Hindlimb muscle (tissue), 1 donor: ENCODE data around the gene THADA. TPM values are rescaled to one million over a fixed set of nuclear protein-coding genes. Genes with fewer than 3 reads are reported as not detected.

Source experiments
- DNase-seq: peaks from one replicate; pipeline ENCODE4 v3.0.0-alpha.2; 2013
- polyA plus RNA-seq: library from polyadenylated mRNA; unstranded; fragments of 120-200 nt; gene quantifications from one replicate; pipeline ENCODE4 v1.2.1, GENCODE V29; 2013; ENCODE audit not compliant: insufficient read length

The THADA gene
- polyA plus RNA-seq, 1 donor = 22.3 TPM

DNA sequence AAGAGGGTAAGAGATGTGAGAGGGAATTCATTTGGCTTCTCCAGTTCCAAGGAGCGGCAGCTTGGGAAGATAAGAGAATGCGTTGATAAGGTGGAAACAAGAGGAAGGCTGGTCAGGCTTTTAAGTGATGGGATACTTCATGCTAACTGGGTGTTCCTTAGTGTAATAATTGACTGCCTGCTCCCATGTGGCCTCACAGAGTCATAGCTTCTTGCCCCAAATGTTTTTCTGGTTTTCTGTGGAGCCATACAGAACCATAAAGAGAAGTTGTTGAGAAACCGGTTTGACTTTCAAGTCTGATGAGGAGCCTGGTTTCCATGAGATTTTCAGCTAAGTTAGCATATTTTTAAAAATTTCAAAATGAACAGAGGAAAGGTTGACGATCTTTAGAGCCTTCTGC is 272.0 kb downstream of the THADA start:
- no peak for DNase-seq

DNA sequence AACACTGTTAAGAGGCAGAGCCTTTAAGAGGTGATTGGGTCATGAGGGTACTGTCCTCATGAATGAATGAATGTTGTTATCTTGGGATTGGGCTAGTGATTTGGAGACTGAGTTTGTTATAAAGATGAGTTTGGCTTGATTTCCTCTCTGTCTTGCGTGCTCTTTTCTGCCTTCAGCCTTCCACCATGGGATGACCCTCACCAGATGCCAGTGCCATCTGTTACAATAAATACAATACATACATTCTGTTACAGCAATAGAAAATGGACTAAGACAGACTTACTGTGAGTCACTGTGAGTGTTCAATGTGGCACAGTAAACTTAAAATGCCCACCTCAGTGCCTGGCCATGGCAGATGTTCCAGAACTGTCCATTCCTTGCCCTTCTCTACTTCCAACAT is 274.4 kb downstream of the THADA start:
- DNase-seq = no peak

DNA sequence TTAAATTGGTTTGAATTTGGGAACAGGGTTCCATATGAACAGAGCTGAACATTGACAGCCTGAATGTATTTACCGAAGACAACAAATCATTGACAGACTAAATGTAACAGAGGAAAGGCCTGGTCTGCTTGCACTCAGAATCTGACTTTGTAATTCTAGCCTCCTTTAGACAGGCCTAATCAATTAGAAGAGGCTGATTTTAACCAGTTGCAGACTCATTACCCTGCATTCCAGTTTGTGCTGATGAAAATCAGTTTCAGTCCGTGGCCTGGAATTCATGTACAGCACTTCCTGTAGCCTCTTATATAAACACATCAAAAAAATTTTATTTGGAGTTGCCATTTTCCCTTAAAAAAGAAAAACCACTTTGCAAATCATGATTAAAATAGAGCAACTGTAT is 276.3 kb downstream of the THADA start:
- DNase-seq = no peak

DNA sequence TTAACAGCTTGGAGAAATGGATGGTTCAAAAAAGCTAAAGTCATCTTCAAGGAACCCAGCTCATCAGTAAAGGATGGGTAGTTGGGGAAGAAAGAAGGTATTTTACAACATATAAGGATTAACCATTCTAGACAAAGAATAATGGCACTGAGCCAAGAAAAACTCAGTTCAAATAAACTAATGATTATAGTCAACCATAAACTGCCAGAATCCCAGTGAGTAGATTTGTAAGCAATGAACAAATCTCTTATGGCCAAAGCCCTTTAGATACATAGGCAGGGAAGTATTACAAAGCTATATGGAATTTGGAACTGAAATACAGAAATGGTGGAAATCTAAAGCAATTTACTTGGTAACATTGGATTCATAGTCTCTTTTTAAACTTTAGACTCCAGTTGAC is 277.0 kb downstream of the THADA start:
- DNase-seq = no peak

DNA sequence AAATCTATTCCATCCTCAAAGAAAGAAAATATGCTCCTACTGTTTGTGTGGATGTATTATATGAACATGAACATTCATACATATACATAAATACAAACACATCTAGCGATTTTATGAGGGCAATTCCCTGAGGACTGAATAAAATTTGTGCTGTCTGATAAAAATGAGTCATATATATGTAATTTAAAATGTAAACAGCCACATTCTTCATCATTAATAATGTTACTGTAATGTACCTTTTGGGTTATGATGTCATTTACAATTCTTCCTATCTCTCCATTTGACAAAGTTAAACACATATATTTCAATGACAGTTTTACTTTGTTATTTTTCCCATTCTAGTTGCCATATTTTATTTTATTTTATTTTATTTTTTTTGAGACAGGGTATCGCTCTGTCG is 278.2 kb downstream of the THADA start:
- DNase-seq = no peak

DNA sequence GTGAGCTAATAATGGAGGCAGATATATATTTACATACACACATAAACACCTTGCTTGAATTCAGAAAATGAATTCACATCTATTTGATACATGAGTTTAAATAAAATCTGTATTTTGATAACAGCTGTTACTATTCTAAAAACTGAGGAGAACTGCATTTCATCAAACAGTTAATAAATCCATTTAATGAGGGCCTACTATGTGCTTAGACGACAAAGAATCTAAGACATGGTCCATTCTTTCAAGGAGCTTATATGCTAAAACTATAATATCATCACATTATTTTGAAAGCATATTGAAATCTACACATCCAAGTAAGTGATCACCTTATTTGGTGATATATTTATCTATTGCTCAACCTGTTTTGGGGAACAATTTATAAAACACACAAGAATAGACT is 278.6 kb downstream of the THADA start:
- no peak for DNase-seq

DNA sequence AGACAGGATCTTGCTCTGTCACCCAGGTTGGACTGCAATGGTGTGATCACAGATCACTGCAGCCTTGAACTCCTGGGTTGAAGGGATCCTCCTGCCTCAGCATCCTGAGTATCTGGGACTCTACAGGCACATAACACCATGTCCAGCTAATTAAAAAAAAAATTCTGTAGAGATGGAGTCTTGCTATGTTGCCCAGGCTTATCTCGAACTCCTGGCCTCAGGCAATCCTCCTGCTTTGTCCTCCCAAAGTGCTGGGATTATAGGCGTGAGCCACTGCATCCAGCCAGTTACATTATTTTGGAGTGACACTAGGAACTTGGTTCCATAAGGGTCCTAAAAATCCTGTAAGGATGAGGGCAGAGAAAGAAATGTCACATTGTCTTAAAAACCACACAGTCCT is 280.4 kb downstream of the THADA start:
- no peak for DNase-seq

DNA sequence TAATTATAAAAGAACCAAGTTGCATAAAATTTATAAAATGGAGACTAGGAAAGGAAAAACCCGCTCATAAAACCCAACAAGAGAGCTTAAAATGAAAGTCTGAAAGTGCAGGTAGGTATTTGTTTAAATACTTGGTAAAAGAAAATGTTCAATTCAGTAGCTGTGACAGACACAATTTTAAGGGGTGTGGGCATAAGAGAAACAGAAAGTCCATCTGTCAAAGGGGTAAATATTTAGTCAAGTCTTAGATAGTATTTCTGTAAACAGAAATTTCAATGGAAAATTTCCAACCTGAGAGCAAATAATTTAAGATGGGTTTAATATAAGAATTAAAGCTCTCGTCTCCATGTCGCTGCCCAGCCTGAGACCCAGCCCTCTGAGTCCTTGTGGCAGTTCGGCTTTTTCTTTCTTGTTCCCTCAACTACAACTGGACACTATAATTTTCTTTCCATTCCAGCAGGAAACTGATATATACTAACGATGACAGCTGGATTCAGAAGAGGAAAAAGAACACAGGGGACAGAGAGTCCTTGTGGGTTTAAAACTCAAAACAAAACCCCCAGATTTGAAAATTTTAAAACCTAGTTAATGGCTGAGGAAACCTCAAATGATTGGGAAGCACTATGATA is 281.4 kb downstream of the THADA start:
- DNase-seq = no peak

DNA sequence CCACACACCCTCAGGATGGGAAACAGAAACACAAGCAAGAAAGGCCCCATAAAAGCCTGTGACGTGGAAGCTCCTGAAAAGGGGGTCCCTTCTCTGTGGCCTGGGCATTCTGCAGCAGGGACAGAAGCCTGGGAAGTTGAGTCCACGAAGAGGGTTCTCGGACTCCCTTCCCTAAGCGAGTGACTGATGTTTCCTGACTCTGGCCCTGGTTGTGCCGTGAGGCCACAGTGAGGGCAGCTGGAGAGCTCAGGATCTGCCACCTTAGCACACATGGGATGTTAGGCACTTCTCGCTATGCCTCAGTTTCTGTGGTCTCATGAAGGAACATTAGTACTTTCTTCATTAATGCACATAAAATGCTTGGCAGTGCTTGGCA is 282.2 kb downstream of the THADA start:
- DNase-seq = no peak

DNA sequence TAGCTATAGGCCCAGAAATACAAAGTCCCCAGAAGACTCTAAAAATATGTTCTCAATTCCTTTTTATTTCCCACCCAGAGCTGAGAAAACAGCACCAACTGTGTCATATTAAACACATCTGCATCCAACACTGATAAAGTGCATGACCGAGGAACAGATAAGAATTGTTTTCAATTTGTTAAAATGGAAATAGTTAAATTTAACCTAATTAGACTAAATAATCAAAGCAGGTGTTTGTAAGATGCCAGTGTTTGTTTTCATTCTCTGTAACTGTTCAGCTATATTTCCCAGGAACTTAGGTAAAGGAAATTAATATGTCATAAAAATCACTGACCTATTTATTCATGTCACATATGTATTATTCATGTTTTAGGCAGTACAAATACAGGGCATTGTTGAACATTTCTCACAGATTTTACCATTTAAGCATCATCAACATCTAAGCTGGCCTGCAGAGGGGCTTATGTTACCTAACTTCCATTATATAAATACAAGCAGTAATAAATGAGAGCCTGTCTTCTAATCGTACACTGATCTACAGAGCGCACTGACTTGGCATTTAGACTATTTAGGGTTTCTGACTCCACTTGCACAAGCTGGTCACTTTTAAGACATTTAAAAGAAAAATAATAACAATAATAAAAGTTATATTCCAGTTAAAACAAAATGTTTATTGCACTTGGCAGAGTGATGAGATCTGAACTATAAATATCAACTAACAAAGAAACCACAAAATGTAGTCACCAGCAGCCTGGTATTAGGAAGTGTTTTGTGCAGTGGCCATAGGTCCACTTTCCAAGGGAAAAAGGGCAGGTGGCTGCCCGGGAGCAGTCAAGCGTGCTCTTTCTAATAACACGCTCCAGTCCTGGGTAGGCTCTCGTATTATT is 282.8 kb downstream of the THADA start:
- no peak for DNase-seq

DNA sequence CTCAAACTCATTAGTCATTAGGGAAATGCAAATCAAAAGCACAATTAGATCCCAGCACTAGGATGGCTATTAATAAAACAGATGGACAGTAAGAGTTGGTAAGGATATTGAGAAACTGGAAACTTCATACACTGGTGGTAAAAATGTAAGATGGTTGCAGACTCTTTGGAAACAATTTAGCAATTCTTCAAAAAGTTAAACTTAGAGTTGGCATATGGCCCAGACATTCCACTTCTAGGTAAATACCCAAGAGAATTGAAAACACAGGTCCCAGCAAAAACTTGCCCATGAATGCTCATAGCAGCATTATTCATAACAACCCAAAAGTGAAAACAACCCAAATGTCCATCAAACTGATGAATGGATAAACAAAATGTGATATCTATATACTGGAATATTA is 284.6 kb downstream of the THADA start:
- DNase-seq = no peak

DNA sequence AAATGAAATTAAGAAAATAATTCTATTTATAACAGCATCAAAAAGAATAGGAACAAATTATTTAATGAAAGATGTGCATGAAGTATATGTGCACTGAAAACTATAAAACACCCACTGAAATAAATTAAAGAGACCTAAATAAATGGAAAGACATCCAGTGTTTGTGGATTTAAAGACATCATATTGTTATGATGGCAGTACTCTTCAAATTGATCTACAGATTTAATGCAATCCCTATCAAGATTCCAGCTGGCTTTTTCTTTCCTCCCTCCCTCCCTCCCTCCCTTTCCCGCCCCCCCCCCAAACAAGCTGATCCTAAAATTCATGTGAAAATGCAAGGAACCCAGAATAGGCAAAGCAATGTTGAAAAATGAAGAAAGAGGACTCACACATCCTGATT is 285.9 kb downstream of the THADA start:
- no peak for DNase-seq

DNA sequence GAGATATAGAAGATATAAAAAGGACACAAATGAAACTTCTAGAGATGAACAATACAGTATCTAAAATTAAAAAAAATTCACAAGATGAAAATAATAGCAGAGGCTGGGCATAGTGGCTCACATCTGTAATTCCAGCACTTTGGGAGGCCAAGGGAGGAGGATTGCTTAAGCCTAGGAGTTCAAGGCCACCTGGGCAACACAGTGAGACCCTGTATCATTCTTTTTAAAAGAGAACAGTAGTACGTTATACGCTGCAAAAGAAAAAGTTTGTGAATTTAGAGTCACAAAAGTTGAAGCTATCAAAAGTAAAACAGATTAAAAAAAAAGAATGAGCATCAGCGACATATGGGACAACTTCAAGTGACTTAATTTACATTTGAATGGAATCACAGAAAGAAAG is 287.9 kb downstream of the THADA start:
- DNase-seq = no peak

DNA sequence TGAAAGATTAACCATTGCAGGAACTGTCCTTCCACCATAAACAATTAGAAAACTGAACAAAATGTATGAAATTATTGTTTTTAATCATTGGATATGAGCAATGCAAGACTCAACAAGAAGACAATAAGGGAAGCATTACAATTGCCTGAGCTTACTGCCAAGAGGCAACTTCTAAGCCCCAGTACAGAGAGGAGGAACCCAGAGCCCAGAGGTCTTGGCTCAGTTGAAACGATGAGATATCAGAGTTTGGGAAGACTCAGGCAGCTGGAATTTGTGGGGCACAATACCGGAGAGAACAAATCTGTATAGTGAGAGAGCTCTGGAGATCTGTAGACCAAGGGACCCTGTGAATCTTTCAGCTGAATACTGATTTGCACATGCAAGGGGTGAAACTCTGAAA is 288.8 kb downstream of the THADA start:
- DNase-seq = no peak

DNA sequence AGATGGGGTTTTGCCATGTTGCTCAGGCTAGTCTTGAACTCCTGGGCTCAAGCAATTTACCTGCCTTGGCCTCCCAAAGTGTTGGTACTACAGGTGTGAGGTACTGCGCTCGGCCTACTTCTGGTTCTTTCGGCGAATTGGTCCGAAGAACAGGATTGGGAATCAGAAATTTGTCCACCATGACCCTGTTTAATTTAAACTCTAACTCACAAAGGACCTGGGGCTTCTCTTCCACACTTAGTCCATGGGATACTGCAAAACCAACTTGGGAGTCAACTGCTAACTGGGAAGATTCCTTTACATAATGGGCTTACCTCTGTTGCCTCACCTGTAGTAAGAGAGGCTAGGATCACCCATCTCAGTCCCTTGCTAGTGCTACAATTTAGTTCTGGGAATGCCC is 289.6 kb downstream of the THADA start:
- DNase-seq = no peak

DNA sequence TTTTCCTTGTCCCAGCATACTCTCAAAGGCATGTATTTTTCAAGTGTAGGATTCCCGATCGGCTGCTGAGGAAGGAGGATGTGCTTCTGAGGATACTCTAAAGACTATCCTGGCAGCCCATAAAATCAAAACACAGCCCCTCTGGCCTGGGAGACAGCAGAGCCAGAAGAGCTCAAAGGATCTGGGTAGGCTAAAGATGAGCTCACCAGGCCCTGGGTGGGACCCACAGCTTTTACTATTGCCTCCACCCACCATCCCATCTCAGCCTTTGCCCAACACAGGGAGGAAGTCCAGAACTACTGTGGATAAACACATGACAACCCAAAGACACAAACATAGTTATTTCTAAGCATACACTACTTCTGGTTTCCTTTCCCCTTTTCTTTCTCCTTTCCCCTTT is 290.3 kb downstream of the THADA start:
- peak; percentile 52 for DNase-seq

DNA sequence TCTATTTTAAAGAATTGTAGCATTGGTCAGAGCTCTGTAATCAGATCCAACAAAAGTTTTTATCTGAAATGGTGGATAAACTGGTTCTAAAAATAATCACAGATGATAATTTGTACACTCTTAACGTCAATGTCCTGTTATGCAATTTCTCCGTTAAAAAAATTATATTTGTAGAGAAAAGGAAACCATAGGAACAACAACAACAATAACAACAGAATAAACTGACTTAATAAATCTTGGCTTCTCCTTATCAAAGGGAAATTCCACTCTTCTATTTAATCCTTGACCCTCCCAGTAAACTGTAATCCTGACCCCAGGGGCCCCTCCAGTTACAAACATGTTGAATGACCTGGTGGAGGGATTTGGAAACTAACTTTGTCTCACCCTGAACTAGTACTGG is 290.8 kb downstream of the THADA start:
- DNase-seq = peak; percentile 54

DNA sequence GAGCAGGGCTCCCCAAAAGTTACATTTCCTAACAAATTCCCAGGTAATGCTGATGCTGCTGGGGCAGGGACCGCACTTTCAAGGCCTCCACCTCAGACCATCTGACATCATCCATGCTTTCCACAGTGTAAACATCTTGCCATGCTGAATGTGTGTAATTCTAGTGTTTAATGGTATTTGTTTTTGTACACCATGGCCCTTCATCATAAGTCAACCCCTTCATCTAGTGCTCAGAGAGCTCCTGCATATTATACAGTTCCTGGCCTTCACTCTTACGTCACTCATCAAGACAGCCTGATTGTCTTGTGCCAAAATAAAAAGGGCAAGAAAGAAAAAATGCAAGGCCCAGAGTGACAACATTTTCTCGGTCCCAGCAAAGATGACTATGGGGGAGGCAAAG is 291.9 kb downstream of the THADA start:
- no peak for DNase-seq

DNA sequence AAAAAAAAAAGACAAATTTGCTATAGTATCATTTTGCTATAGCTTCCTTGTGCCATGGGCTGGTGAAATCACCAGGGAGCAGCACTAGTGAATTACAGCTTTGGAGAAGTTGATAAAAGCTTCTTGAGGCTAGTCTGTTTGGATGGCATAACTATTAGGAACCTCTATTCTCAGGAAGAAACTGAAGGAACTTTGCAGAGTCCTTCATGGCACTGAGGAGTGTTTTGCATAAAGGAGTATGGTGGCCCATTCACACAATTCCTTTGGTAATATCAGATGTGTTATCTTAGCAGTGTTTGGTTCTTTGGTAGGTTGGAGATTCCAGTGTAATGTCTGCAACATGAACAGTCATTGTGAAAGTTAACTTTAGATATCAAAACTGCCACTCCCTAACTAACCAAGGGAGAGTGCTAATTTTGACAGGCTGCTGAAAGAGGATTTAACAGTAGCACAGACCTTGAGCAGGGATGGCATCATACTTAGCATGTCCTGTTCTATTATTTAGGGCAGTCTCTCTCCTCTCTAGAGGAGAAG is 292.8 kb downstream of the THADA start:
- no peak for DNase-seq

DNA sequence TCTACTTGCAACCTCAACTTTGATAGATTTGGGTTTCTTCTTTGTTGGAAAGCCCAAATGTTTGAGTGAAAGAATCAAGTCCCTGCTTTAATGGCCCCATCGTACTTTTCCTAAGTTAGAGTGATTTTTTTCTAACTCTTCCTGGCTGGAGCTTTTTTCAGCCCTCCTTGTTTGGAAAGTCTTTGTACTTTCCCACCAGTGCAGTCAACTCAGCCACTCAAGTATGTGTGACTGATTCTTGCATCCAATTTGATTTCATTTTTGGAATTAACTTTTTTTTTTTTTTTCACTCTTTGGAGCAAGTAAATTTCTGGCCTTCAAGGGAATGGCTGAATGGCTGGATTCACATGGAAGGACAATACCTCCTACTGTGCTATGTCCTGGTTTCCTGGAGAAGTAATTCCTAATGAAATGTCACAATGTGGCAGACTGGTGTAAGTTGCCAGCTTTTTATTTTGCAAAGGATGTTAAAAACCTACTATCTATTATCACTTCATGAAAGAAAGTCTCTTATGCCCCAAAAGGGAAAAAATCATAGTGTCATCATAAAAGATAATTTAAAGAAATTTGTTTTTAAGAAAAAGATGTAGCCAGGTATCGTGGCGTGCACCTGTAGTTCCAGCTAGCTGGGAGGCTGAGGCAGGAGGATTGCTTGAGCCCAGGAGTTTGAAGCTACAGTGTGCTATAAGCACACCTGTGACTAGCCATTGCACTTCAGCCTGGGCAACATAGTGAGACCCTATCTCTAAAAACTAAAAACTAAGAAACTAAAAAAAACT is 293.5 kb downstream of the THADA start:
- no peak for DNase-seq

DNA sequence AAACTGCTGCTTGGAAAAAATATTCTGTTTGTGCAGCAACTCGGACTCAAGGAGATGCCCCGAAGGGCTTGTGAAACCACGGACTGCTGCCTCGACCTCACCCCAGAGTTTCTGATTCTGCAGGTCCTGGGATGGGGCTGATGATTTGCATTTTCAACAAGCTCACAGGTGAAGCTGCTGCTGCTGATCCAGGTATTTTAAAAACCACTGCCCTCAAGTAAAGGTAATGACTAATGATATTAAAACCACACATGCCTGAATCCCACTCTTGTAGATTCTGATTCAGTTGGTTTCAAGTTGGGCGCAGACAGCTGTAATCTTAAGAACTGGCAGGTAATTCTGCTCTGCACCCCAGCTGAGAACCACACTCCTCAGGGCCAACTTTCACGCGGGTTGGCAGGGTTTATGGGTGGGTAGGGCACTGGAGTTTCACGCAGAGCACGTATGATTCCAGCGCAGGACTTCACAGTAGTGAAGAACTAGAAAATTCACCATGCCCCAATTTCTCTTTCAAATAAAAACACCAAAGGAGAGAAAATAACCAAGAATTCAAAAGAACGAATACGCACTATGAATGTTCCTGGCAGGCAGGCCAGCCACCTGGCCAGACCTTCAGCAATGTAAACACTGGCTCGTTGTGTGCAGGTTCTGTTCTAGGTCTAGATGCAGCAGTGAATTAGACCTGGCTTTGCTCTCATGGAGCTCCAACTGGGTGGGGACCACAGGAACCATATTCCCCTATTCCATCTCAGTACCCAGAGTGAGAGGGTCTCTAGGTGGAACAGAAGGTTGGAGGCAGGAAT is 294.9 kb downstream of the THADA start:
- no peak for DNase-seq

DNA sequence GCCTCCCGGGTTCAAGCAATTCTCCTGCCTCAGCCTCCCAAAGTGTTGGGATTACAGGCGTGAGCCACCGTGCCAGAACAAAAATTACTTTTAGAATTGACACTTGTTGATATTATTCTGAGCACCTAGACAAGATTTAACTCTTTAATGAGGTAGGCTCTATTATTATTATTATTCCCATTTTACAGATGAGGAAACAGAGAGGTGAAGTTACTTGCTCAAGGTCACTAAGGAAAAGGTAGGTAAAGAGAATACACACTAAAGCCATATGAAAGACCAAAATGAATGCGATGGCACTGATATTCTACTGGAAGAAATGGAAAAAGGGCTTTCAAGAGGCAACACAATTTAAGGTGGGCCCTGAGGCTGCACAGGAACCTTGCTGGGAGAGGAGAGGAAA is 295.6 kb downstream of the THADA start:
- DNase-seq = no peak

DNA sequence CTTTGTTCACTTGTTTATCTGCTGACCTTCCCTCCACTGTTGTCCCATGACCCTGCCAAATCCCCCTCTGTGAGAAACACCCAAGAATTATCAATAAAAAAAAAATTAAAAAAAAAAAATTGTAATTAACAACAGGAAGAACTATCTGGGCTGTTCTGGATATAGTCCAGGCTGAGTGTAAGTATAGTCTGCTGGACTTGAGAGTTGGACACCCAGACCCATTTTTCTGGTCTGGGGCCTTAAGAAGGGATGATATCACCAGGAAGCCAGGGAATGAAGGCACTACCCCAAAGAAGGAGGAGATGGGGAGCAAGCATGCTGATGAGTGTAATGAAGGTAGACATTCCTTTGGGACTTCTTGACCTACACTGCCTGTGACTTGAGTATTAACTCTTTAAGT is 297.3 kb downstream of the THADA start:
- DNase-seq = no peak
